RPMI7951 (cell line): Measurements from ENCODE around the gene ROBO2. TPM values are rescaled to one million over a fixed set of nuclear protein-coding genes. Genes with fewer than 3 reads are reported as not detected.

Experiments
- DNase-seq: peaks from one replicate; pipeline ENCODE4 v3.0.0-alpha.2; 2012; ENCODE audit warnings: low read depth
- total RNA-seq: library from RNA; depleted of rRNA; stranded (reverse); fragments of >200 nt; shearing (Covaris generic); gene quantifications from 2 replicates; pipeline ENCODE4 v1.2.3, GENCODE V29; 2014

The ROBO2 gene
- total RNA-seq, 1 experiment from 2014 or later, result not detected

GRCh38 chr3:77571971-77572715, 532.2 kb downstream of the ROBO2 start:
- no peak for DNase-seq

DNA sequence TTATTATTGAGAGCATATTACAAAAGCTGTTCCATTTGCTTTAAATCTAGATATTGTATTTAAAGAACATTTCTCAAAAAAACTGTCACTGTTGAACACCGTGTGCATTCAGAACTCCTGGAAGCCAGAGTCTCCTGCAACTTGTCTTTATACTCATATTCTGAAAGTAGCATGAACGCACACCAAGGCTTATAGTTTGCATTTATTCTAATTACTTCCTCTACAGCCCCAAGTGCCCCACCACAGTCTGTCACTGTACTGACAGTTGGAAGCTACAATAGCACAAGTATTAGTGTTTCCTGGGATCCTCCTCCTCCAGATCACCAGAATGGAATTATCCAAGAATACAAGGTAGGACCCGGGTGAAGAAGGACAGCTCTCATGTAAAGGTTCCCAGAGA, 537.4 kb downstream of the ROBO2 start:
- no peak for DNase-seq

DNA sequence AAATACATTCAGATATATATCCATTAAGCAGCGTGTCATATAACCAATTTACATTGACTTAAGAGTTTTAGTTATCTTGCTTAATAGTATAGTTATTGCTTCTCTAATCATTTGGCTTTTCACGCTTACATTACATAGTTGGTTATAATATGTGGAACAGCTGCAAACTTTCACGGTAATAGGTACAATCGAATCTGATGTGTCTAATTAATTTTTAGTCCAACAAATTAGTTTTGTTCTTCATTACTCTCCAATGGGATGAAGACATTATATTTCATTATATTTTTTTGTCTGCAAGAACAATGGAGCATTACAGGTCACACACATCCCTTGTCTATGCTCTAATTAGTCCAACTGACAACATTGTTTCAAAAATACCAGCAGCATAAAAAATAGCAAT, 546.3 kb downstream of the ROBO2 start:
- no peak for DNase-seq

DNA sequence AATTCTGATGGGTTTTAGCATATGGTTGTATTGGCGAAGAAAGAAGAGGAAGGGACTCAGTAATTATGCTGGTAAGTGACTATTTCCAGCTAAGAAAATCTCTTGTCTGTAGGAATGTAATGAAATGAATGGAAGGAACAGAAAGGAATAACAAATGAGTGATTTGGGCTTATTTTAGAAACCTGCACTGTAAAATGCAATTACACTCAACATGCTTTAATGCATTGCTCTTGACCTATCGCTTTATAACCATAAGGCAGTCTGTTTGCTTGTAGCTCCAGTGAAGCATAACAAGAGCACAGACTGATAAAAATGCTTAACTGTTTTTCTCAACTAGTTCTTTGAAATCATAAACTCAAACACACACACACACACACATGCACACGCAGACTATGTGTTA, 549.0 kb downstream of the ROBO2 start:
- no peak for DNase-seq

DNA sequence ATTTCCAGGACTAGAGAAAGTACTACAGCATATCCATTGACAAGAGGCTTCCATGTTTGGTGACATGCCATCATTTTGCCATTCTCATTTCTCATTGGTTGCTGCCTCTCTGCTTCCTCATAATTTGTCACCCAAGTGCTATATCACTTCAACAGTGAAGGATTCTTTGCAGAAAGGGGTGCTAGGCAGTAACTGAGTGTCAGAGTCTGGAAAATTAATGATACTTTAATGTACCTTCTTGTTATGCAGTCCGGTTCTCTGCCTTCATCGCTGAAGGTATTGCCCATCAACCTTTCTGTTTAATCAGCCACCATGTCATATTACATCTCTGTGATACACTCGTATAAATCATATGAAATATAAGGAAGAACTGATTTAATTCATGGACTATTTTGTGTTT, 550.3 kb downstream of the ROBO2 start:
- DNase-seq, result no peak

- no peak for DNase-seq
Measured at GRCh38 chr3:77595371-77595870, 555.5 kb downstream of the ROBO2 start.

- DNase-seq, result no peak
Measured at GRCh38 chr3:77599948-77600347, 560.0 kb downstream of the ROBO2 start.

DNA sequence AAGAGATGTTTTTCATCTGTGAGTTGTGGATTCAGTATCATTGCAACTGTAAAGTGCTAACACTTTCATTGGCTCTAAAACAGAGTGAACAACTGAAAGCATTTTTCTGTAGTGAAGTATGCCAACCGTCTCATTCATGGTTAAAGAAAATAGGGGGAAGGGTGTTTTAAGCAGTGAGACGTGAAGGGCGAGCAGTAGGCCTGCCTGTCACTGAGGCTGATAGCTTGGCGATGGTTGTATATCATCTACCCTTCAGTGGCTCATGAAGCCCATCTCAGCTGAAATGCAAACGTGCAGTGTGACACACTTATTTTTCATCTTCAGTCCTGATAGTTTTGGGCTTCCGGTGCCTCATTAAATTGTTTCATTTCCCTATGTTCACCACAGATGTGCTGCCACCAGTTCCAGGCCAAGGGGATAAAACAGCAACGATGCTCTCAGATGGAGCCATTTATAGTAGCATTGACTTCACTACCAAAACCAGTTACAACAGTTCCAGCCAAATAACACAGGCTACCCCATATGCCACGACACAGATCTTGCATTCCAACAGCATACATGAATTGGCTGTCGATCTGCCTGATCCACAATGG, 562.0 kb downstream of the ROBO2 start:
- DNase-seq, result no peak

DNA sequence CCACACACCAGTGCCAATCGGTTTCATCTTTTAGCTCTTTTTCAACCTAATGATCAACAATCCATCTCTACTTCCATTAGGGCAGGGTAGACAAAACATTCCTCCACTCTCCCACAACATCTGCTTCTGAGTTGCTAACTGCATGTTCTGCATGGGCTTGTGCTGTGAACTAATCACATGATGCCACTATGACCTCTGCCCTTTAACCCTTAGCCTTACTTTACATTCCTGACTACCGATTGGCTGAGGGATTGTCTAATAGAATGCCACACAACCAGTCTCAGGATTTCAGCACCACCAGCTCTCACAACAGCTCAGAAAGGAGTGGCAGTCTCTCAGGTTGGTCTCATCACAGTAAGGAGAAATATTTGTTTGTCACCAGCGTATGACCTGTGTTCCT, 562.8 kb downstream of the ROBO2 start:
- no peak for DNase-seq

DNA sequence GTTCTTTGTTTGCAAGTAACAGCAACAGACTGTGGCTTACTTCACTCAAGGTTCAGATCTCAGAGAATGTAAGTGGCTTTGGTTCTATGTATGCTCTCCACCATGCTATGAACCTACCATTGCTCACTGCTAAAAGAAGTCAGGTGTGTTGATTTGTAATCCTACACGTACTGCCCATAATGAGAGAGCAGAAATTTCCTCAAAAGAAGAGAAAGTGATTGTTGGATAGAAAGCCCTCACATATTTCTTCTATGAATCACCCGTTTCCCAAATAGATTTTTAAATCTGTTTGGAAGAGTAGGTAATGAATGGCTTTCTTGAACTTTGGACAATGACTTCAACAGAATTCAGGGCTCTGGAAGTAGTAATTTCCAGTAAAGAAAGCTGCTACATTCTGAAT, 565.4 kb downstream of the ROBO2 start:
- no peak for DNase-seq

GRCh38 chr3:77605865-77606264, 566.0 kb downstream of the ROBO2 start:
- no peak for DNase-seq

DNA sequence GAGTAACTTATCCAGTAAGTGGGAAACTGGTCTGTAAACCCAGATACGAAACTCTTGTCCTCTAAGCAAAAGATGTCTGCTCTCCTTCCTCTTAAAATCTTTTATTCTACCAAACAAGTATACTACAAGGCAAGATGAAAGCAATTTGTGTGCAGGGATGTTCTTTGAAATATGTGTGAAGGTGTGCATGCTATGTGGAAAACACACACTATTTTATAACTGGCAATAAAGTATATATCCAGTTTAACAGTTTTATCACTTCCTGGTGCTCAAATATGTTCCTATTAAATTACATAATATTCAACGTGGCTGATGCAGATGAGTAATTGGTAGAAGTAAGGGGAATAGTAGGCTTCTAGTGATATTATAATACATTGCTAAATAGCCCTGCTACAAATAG, 566.5 kb downstream of the ROBO2 start:
- DNase-seq, result no peak

DNA sequence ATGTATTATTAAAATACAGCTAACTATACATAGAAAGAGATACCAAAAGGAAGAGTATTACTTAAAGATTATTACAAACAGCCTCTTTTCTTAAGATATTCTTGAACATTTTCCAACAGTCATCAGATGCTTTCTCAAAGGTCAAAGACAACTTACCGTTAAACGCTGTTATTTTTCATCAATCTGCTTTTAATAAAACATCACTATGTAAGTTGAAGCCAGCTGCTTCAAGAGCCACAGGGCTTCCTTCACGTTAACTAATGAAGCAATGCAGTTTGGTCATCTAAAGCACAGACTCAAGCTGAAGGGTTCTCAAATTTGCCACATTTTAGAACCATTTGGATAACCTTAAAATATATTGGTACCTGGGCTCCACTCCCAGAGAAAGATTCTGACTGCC, 578.8 kb downstream of the ROBO2 start:
- no peak for DNase-seq

GRCh38 chr3:77620009-77620408, 580.1 kb downstream of the ROBO2 start:
- no peak for DNase-seq

DNA sequence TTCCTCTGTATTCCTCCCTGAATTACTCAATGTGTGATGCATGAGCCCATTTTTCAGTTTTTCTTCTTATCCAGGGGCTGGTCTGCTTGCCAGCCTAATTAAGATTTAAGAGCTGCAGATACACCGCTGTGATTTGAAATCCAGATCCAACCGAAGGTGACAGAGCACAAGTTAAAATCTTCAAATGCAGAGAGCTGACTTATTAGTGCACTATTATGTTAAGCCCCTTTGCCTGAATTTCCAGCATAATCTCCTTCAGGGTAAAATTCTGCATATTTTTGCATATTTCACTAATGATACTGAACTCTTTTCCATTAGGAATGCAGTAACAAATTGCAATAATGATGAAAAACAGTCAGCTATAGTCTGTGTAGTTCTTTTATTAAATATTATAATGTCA, 583.6 kb downstream of the ROBO2 start:
- no peak for DNase-seq

GRCh38 chr3:77626157-77626556, 586.3 kb downstream of the ROBO2 start:
- DNase-seq, result no peak

- DNase-seq, result no peak
Measured at GRCh38 chr3:77648214-77648613, 608.3 kb downstream of the ROBO2 start.

- no peak for DNase-seq
Measured at GRCh38 chr3:77648664-77649063, 608.8 kb downstream of the ROBO2 start.

GRCh38 chr3:77652624-77653023, 612.7 kb downstream of the ROBO2 start:
- DNase-seq, result no peak

DNA sequence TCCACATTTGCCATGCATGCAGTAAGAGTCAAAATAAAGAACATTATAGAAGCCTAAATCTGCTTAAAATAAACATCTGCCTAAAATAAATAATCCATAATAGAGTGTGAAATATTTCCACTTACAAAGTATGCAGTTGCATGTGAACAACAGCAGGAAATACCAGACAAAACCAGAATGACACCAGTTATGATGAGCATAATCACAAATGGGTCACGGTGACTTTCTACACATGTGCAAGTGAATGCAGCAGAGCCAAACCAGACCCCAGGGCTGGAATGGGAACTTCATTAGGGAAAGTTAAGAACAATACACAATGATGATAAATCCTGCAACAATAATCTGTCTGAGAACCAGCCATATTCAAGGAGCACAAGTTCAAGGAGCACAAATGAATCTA, 615.5 kb downstream of the ROBO2 start:
- DNase-seq, result no peak

DNA sequence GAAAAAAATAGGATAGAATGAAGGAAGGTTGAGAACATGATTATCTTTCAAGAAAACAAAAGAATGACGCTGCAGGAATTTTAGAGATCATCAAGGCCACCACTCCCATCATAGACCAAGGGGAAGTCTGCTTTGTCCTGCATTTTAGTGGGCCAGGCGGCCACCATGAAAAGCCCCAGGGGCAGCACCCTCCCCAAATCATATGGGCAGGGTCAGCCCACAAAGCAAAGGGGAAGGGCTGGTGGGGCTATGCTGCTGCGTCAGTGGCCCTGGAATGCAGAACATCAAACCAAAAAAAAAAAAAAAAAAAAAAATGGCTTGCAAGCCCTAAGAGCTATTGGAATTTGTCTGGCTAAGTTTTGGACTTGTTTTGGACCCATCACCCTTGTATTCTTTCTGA, 620.8 kb downstream of the ROBO2 start:
- no peak for DNase-seq

GRCh38 chr3:77667901-77668300, 628.0 kb downstream of the ROBO2 start:
- DNase-seq, result no peak

DNA sequence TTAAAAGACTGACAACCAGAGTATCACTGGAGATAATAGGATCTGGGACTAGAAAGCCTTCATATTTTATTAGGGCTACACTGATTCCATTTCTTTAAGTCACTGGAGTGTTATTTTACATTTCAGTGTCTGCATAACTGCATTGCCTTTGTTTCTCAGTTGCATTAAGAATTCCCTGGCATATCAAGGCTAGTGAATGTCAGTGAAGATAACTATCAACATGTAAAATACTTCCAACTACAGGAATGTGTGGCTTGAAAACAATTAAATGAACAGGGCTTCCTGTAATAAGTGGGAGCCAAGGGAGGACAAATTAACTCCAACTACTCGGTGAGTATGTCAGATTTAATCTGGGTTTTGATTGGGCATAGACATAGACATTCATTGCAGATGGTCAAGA, 628.5 kb downstream of the ROBO2 start:
- no peak for DNase-seq

- no peak for DNase-seq
Measured at GRCh38 chr3:77672016-77672415, 632.1 kb downstream of the ROBO2 start.
